Glutamatergic neuron (in vitro differentiated cells): ENCODE results near the gene PCDHB12. TPM values are rescaled to one million over a fixed set of nuclear protein-coding genes. Genes with fewer than 3 reads are reported as not detected.
"Not testable (repeated sequence)": the region's sequence is repeated elsewhere in the genome, so short reads cannot be mapped to it uniquely, and the experiment has no call there.

Source experiments
- DNase-seq: peaks from one replicate; pipeline ENCODE4 v3.0.0; 2022
- H3K27ac Mint-ChIP-seq: one replicate; pipeline ENCODE4 v1.8.0; 2020; ENCODE audit warnings: mild to moderate bottlenecking, mixed read lengths, inconsistent platforms; ENCODE audit not compliant: unreplicated experiment
- H3K27me3 Mint-ChIP-seq: one replicate; pipeline ENCODE4 v1.8.0; 2020; ENCODE audit warnings: mild to moderate bottlenecking, moderate library complexity, mixed read lengths, inconsistent platforms; ENCODE audit not compliant: unreplicated experiment
- H3K36me3 Mint-ChIP-seq: one replicate; pipeline ENCODE4 v1.8.0; 2020; ENCODE audit warnings: mild to moderate bottlenecking, mixed read lengths, inconsistent platforms; ENCODE audit not compliant: unreplicated experiment
- H3K4me1 Mint-ChIP-seq: one replicate; pipeline ENCODE4 v1.8.0; 2020; ENCODE audit warnings: mild to moderate bottlenecking, low read depth, mixed read lengths, inconsistent platforms; ENCODE audit not compliant: unreplicated experiment
- H3K4me3 Mint-ChIP-seq: one replicate; pipeline ENCODE4 v1.8.0; 2020; ENCODE audit warnings: mild to moderate bottlenecking, mixed read lengths, inconsistent platforms; ENCODE audit not compliant: unreplicated experiment
- H3K9me3 Mint-ChIP-seq: one replicate; pipeline ENCODE4 v1.8.0; 2020; ENCODE audit warnings: mild to moderate bottlenecking, moderate library complexity, mixed read lengths, inconsistent platforms; ENCODE audit not compliant: unreplicated experiment
- total RNA-seq: library from RNA; stranded (reverse); fragmentation: NEBNext Ultra II Directional; extraction: Animal tissue kit (Norgen Biotek cat#: 25700); gene quantifications from one replicate; pipeline ENCODE4 v1.2.1, GENCODE V29; 2021; ENCODE audit not compliant: unreplicated experiment
- TF ChIP-seq, protein P1 (sequence below): fragments of 200-600 bp; sonication (generic); IDR thresholded peaks from one replicate; pipeline ENCODE4 v1.5.0; 2021; ENCODE audit not compliant: partially characterized antibody, unreplicated experiment

Gene PCDHB12
- total RNA-seq, 1 donor from 2014 or later = 14.4 TPM

DNA sequence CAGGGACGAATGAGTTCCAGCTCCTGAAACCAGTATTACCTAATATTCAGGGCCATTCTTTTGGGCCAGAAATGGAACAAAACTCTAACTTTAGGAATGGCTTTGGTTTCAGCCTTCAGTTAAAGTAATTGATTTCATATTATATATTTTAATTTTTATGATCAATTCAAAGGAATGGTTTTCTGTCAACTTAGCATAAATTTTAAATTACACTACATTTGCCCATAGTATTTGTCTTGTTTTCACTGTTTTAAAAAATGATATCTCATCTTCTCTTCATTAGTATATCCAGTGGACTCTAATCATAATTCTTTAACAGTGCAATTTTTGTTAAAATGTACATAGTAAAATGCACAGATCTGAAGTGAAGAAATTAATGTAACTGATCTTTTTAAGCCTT lies 28.2 kb upstream of the PCDHB12 start:
- Mint-ChIP-seq H3K27ac (no peak overlapping the region), H3K4me3 (no peak overlapping the region), H3K27me3 (peaks cover 15% of the 10 kb centered on the region), H3K36me3 (peaks cover 33% of the 10 kb centered on the region), H3K9me3 (peaks cover 21% of the 10 kb centered on the region), H3K4me1 (no peaks in the 10 kb centered on the region)
- no peak for DNase-seq
- TF ChIP-seq, protein P1, sequence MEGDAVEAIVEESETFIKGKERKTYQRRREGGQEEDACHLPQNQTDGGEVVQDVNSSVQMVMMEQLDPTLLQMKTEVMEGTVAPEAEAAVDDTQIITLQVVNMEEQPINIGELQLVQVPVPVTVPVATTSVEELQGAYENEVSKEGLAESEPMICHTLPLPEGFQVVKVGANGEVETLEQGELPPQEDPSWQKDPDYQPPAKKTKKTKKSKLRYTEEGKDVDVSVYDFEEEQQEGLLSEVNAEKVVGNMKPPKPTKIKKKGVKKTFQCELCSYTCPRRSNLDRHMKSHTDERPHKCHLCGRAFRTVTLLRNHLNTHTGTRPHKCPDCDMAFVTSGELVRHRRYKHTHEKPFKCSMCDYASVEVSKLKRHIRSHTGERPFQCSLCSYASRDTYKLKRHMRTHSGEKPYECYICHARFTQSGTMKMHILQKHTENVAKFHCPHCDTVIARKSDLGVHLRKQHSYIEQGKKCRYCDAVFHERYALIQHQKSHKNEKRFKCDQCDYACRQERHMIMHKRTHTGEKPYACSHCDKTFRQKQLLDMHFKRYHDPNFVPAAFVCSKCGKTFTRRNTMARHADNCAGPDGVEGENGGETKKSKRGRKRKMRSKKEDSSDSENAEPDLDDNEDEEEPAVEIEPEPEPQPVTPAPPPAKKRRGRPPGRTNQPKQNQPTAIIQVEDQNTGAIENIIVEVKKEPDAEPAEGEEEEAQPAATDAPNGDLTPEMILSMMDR = no peak

DNA sequence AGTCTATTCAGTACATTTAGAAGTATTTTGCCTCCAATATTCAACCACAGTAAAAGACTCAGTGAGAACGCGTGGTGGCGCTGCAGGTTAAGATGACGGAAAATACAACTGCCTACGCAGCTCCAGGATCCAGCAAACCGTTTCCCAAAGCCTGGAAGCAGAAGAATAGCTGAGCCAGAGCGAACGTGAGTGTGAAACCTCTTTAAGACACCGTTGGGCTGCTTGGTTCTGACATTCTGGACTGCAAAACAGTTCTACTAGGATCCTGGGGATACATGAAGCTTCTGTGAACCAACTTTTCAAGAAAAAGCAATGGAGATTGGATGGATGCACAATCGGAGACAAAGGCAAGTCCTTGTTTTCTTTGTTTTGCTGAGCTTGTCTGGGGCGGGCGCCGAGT lies 26.3 kb upstream of the PCDHB12 start, which contains the start of gene PCDHB16:
PCDHB16 (plus strand) TSS at position 140 of the 400 bp plus-strand sequence; CDS start at position 313, 173 bp downstream.
- peak within 1 kb of the TSS; percentile 79 for H3K27ac Mint-ChIP-seq
- H3K36me3 Mint-ChIP-seq = peaks cover 46% of the 10 kb centered on the region
- peaks cover 15% of the 10 kb centered on the region for H3K27me3 Mint-ChIP-seq
- TF ChIP-seq, protein P1 = peak; percentile 50
- peaks cover 32% of the 10 kb centered on the region for H3K9me3 Mint-ChIP-seq
- H3K4me1 Mint-ChIP-seq = no peaks in the 10 kb centered on the region
- DNase-seq = peak; percentile 47
- peak within 1 kb of the TSS; percentile 87 for H3K4me3 Mint-ChIP-seq

DNA sequence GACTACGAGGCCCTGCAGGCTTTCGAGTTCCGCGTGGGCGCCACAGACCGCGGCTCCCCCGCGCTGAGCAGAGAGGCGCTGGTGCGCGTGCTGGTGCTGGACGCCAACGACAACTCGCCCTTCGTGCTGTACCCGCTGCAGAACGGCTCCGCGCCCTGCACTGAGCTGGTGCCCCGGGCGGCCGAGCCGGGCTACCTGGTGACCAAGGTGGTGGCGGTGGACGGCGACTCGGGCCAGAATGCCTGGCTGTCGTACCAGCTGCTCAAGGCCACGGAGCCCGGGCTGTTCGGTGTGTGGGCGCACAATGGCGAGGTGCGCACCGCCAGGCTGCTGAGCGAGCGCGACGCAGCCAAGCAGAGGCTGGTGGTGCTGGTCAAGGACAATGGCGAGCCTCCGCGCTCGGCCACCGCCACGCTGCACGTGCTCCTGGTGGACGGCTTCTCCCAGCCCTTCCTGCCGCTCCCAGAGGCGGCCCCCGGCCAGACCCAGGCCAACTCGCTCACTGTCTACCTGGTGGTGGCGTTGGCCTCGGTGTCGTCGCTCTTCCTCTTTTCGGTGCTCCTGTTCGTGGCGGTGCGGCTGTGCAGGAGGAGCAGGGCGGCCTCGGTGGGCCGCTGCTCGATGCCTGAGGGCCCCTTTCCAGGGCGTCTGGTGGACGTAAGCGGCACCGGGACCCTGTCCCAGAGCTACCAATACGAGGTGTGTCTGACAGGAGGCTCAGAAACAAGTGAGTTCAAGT lies 24.2 kb upstream of the PCDHB12 start:
- peaks cover 57% of the 10 kb centered on the region for H3K36me3 Mint-ChIP-seq
- H3K9me3 Mint-ChIP-seq = peaks cover 38% of the 10 kb centered on the region
- H3K27ac Mint-ChIP-seq, H3K4me1 Mint-ChIP-seq, H3K4me3 Mint-ChIP-seq, DNase-seq: not testable (repeated sequence)
- H3K27me3 Mint-ChIP-seq = peaks cover 19% of the 10 kb centered on the region

DNA sequence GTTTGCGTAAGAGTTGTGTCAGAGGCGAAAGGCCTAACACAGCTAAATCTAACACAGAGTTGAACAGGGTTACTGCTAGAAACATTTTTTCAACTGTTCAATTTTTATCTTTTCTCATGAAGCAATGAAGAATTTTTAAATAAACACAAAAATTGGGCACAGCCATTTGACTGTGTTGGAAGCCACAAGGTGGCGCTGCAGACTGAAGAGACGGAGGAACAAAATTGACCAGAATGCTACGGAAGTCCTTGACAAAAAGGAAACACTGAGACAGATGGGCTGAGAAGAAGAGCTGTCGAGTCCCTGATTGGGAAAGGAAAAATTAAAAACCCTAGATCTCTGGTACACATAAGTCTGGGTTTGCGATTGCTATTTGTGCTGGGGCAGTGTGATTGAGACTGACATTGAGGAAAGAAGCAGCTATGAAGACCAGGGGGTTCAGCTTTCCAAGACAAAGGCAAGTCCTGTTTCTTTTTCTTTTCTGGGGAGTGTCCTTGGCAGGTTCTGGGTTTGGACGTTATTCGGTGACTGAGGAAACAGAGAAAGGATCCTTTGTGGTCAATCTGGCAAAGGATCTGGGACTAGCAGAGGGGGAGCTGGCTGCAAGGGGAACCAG lies 21.5 kb upstream of the PCDHB12 start, which contains the start of gene PCDHB9:
PCDHB9 (plus strand) TSS at position 265 of the 616 bp plus-strand sequence; CDS start at position 423, 158 bp downstream.
- peaks cover 47% of the 10 kb centered on the region for H3K9me3 Mint-ChIP-seq
- H3K36me3 Mint-ChIP-seq = peaks cover 64% of the 10 kb centered on the region
- peak within 1 kb of the TSS; percentile 90 for H3K27ac Mint-ChIP-seq
- H3K4me3 Mint-ChIP-seq = peak within 1 kb of the TSS; percentile 68
- peaks cover 19% of the 10 kb centered on the region for H3K27me3 Mint-ChIP-seq
- DNase-seq = peak; percentile 45
- TF ChIP-seq, protein P1 = peak; percentile 67
- no peaks in the 10 kb centered on the region for H3K4me1 Mint-ChIP-seq

- H3K4me3 Mint-ChIP-seq, H3K4me1 Mint-ChIP-seq, H3K27ac Mint-ChIP-seq, DNase-seq: not testable (repeated sequence)
- peaks cover 47% of the 10 kb centered on the region for H3K9me3 Mint-ChIP-seq
- peaks cover 64% of the 10 kb centered on the region for H3K36me3 Mint-ChIP-seq
- peaks cover 16% of the 10 kb centered on the region for H3K27me3 Mint-ChIP-seq
These were observed 19.8 kb upstream of the PCDHB12 start for GRCh38 chr5:141188682-141189081.

GRCh38 chr5:141189131-141189530 lies 19.4 kb upstream of the PCDHB12 start:
- not testable (repeated sequence) for H3K27ac Mint-ChIP-seq
- peaks cover 65% of the 10 kb centered on the region for H3K36me3 Mint-ChIP-seq

More at GRCh38 chr5:141189131-141189530, 19.4 kb upstream of the PCDHB12 start:
- H3K9me3 Mint-ChIP-seq = peaks cover 47% of the 10 kb centered on the region
- H3K4me3 Mint-ChIP-seq, DNase-seq, H3K4me1 Mint-ChIP-seq: not testable (repeated sequence)
- H3K27me3 Mint-ChIP-seq = peaks cover 16% of the 10 kb centered on the region
